Measurements from ENCODE around the gene MEP1A.
"Not testable (repeated sequence)": the region's sequence is repeated elsewhere in the genome, so short reads cannot be mapped to it uniquely, and the experiment has no call there.

DNA sequence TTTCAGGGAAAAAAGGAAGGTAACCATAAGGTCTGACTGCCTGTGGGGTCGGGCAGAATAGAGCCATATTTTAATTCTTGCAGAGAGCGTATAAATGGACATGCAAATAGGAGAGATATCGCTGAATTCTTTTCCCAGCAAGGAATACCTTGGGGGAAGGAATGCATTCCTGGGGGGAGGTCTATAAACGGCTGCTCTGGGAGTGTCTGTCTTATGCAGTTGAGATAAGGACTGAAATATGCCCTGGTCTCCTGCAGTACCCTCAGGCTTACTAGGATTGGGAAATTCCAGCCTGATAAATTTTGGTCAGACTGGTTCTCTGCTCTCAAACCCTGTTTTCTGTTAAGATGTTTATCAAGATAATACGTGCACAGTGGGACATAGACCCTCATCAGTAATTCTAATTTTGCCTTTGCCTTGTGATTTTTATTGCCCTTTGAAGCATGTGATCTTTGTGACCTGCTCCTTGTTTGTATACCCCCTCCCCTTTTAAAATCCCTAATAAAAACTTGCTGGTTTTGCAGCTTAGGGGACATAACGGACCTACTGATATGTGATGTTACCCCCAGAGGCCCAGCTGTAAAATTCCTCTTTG is 49.2 kb downstream of the MEP1A start:
- not testable (repeated sequence) for TF ChIP-seq POLR2A (conservative IDR thresholded peaks at IDR 0.05); KHSRP (IDR thresholded peaks at IDR 0.05); YY1 (IDR thresholded peaks at IDR 0.05; ENCODE audit: borderline replicate concordance in 1 of 3, control insufficient read depth in 1 of 3, extremely low read depth in 1 of 3, insufficient read depth in 3 of 3, insufficient read length in 1 of 3, insufficient replicate concordance in 2 of 3, low read depth in 1 of 3, low read length in 2 of 3); SMAD4 (CRISPR knock-in tag; conservative IDR thresholded peaks at IDR 0.05); NUFIP1 (IDR thresholded peaks at IDR 0.05; ENCODE audit: partially characterized antibody)
- TF ChIP-seq, protein P1, sequence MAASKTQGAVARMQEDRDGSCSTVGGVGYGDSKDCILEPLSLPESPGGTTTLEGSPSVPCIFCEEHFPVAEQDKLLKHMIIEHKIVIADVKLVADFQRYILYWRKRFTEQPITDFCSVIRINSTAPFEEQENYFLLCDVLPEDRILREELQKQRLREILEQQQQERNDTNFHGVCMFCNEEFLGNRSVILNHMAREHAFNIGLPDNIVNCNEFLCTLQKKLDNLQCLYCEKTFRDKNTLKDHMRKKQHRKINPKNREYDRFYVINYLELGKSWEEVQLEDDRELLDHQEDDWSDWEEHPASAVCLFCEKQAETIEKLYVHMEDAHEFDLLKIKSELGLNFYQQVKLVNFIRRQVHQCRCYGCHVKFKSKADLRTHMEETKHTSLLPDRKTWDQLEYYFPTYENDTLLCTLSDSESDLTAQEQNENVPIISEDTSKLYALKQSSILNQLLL (CRISPR knock-in tag; IDR thresholded peaks at IDR 0.05; ENCODE audit: borderline replicate concordance): not testable (repeated sequence)
- TF ChIP-seq, protein P2, sequence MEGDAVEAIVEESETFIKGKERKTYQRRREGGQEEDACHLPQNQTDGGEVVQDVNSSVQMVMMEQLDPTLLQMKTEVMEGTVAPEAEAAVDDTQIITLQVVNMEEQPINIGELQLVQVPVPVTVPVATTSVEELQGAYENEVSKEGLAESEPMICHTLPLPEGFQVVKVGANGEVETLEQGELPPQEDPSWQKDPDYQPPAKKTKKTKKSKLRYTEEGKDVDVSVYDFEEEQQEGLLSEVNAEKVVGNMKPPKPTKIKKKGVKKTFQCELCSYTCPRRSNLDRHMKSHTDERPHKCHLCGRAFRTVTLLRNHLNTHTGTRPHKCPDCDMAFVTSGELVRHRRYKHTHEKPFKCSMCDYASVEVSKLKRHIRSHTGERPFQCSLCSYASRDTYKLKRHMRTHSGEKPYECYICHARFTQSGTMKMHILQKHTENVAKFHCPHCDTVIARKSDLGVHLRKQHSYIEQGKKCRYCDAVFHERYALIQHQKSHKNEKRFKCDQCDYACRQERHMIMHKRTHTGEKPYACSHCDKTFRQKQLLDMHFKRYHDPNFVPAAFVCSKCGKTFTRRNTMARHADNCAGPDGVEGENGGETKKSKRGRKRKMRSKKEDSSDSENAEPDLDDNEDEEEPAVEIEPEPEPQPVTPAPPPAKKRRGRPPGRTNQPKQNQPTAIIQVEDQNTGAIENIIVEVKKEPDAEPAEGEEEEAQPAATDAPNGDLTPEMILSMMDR (IDR thresholded peaks at IDR 0.05 in 2 of 3, conservative IDR thresholded peaks at IDR 0.05 in 1 of 3; ENCODE audit: insufficient read depth in 2 of 3, low read depth in 1 of 3, low read length in 3 of 3): not testable (repeated sequence)

Measured in K562 (cell line).